HEK293 (cell line): ENCODE results near the gene IL33.

Source experiments
- CTCF ChIP-seq: fragments of 450-650 bp; formaldehyde crosslinking; IDR thresholded peaks from 2 replicates; pipeline ENCODE4 v1.5.1; 2016; ENCODE audit warnings: missing biosample characterization, missing genetic modification characterization
- PRDM10 ChIP-seq: fragments of 450-650 bp; formaldehyde crosslinking; IDR thresholded peaks from 2 replicates; pipeline ENCODE4 v1.5.1; 2016; ENCODE audit warnings: missing biosample characterization, missing genetic modification characterization
- PRDM4 ChIP-seq: fragments of 450-650 bp; formaldehyde crosslinking; IDR thresholded peaks from 2 replicates; pipeline ENCODE4 v1.5.1; 2017; ENCODE audit warnings: missing biosample characterization, missing genetic modification characterization
- REST ChIP-seq: fragments of 450-650 bp; formaldehyde crosslinking; IDR thresholded peaks from 2 replicates; pipeline ENCODE4 v1.5.1; 2016; ENCODE audit warnings: missing biosample characterization, missing genetic modification characterization
- ZNF18 ChIP-seq: fragments of 450-650 bp; formaldehyde crosslinking; IDR thresholded peaks from 2 replicates; pipeline ENCODE4 v1.5.1; 2016; ENCODE audit warnings: missing biosample characterization, missing genetic modification characterization
- ZNF274 ChIP-seq, 2 experiments: fragments of 200-500 bp in 1 of 2; fragments of 450-650 bp in 1 of 2; sonication (Bioruptor generic) in 1 of 2; formaldehyde crosslinking in 1 of 2; IDR thresholded peaks; 2 replicates each; pipeline versions ENCODE4 v1.5.1 to v1.6.1; 2014 to 2016; ENCODE audit warnings: borderline replicate concordance in 1 of 2, inconsistent platforms in 1 of 2, low read length in 1 of 2, missing biosample characterization in 1 of 2, missing genetic modification characterization in 1 of 2
- ZNF292 ChIP-seq: fragments of 450-650 bp; formaldehyde crosslinking; IDR thresholded peaks from 2 replicates; pipeline ENCODE4 v1.5.1; 2016; ENCODE audit warnings: low read depth, missing biosample characterization, missing genetic modification characterization, borderline replicate concordance
- ZNF362 ChIP-seq: fragments of 450-650 bp; formaldehyde crosslinking; IDR thresholded peaks from 2 replicates; pipeline ENCODE4 v1.5.1; 2016; ENCODE audit warnings: missing biosample characterization, missing genetic modification characterization
- ZNF580 ChIP-seq: fragments of 450-650 bp; formaldehyde crosslinking; IDR thresholded peaks from 2 replicates; pipeline ENCODE4 v1.5.1; 2016; ENCODE audit warnings: missing biosample characterization, missing genetic modification characterization

GRCh38 chr9:6229186-6229585 is 13.6 kb downstream of the IL33 start:
- TF ChIP-seq PRDM10 (tag by site-specific recombination) = no peak
- no peak for TF ChIP-seq ZNF580
- TF ChIP-seq ZNF274 (IDR thresholded peaks at IDR 0.05; ENCODE audit: low read length) = no peak
- no peak for TF ChIP-seq ZNF274 (tag by site-specific recombination; IDR thresholded peaks at IDR 0.05; ENCODE audit: borderline replicate concordance)
- no peak for TF ChIP-seq CTCF
- TF ChIP-seq PRDM4 (tag by site-specific recombination) = no peak
- no peak for TF ChIP-seq ZNF18 (tag by site-specific recombination)
- TF ChIP-seq ZNF292 (tag by site-specific recombination) = no peak
- no peak for TF ChIP-seq ZNF362
- no peak for TF ChIP-seq REST (tag by site-specific recombination)
